Body of pancreas (tissue), 4 donors: Measurements from ENCODE around the gene IKZF2. TPM values are rescaled to one million over a fixed set of nuclear protein-coding genes. Genes with fewer than 3 reads are reported as not detected.
A peak's percentile ranks its signal among the peaks of the same experiment; 100 is the strongest.

Experiments
- ATAC-seq: fragments of 150-250 bp; one replicate; pipeline ENCODE4 v1.9.1; 2016
- DNase-seq, 4 donors: peaks; one replicate each; pipeline ENCODE4 v3.0.0-alpha.2; 2019
- H3K27ac ChIP-seq, 4 donors: fragments of 200-600 bp; sonication (generic); 1 replicate in 3 of 4; 2 replicates in 1 of 4; pipeline versions ENCODE4 v1.5.1 to v1.6.1; 2016 to 2019; ENCODE audit warnings: mild to moderate bottlenecking in 1 of 4, mixed read lengths in 1 of 4, moderate library complexity in 1 of 4
- H3K27me3 ChIP-seq, 2 donors: fragments of 200-600 bp; sonication (generic); one replicate each; pipeline ENCODE4 v1.6.0; 2016; ENCODE audit warnings: mild to moderate bottlenecking in 1 of 2
- H3K36me3 ChIP-seq, 2 donors: fragments of 200-600 bp; sonication (generic); replicated peaks in 1 of 2; 2 replicates each; pipeline ENCODE4 v1.5.1; 2016; ENCODE audit warnings: low read depth in 2 of 2; ENCODE audit not compliant: insufficient read depth in 1 of 2
- H3K4me1 ChIP-seq: fragments of 200-600 bp; sonication (generic); one replicate; pipeline ENCODE4 v1.6.0; 2016
- H3K4me3 ChIP-seq, 2 donors: fragments of 200-600 bp; sonication (generic); 1 replicate in 1 of 2; 2 replicates in 1 of 2; pipeline ENCODE4 v1.5.1; 2016 to 2019
- H3K9me3 ChIP-seq, 3 donors: fragments of 200-600 bp; sonication (generic); 1 replicate in 2 of 3; 2 replicates in 1 of 3; pipeline ENCODE4 v1.5.1; 2016
- CTCF ChIP-seq, 7 experiments: fragments of 450-650 bp in 4 of 7; fragments of 200-600 bp in 3 of 7; sonication (generic) in 3 of 7; IDR thresholded peaks; one replicate each; pipeline ENCODE4 v1.5.1; 2016 to 2019; ENCODE audit warnings: antibody characterized with exemption in 7 of 7
- POLR2A ChIP-seq, 3 donors: fragments of 450-650 bp; IDR thresholded peaks; one replicate each; pipeline ENCODE4 v1.6.1; 2016; ENCODE audit warnings: antibody characterized with exemption in 3 of 3, mild to moderate bottlenecking in 2 of 3
- WGBS, 2 donors: methylation state at CpG; one replicate each; pipeline ENCODE4 v1.1.5; 2017; 5-methylcytosine and 5-hydroxymethylcytosine counted together
- intact Hi-C: fragments of 100-400 bp; cut with DNase I; formaldehyde crosslinking; loops from one replicate; pipeline ENCODE4 v1.15.1; 2023
- total RNA-seq, 2 donors: library from RNA; depleted of rRNA; stranded (reverse); fragments of >200 nt; gene quantifications; one replicate each; pipeline ENCODE4 v1.1.0, GENCODE V29; 2016

The IKZF2 gene
- total RNA-seq, 2 donors from 2014 or later = 1.3 to 3.9 TPM

GRCh38 chr2:213152888-213153287, 1.5 kb upstream of the IKZF2 start:
- peaks cover 26% of the 10 kb centered on the region for H3K4me1 ChIP-seq
- H3K27me3 ChIP-seq = no peaks in the 10 kb centered on the region
- H3K27ac ChIP-seq = peak overlapping the region in 3 of 4 donors; percentile 93 to 98 (median 98)
- no peaks in the 10 kb centered on the region for H3K36me3 ChIP-seq
- TF ChIP-seq POLR2A (IDR thresholded peaks at IDR 0.05) = no peak
- no peak for TF ChIP-seq CTCF (IDR thresholded peaks at IDR 0.05)
- ATAC-seq (no peak), DNase-seq (no peak)
- no peaks in the 10 kb centered on the region for H3K9me3 ChIP-seq
- peak overlapping the region in 1 of 2 donors; percentile 84 for H3K4me3 ChIP-seq
- 18 to 25% methylated on average over 6 of the region's 6 CpGs for WGBS, 2 donors
- intact Hi-C loops = loop anchor here (10.0 kb wide), 2 partner anchors 378 to 468 kb away; no protein-coding TSS in a partner anchor

- intact Hi-C loops = loop anchor here (10.0 kb wide), 2 partner anchors 377 to 467 kb away; no protein-coding TSS in a partner anchor
- peak overlapping the region; percentile 88 to 98 (median 96) for H3K27ac ChIP-seq
- peak; percentile 20 to 50 (median 41) for TF ChIP-seq CTCF (IDR thresholded peaks at IDR 0.05)
- TF ChIP-seq POLR2A (IDR thresholded peaks at IDR 0.05) = peak in 2 of 3 donors; percentile 62 to 72
- no peaks in the 10 kb centered on the region for H3K27me3 ChIP-seq
- 0% methylated on average over 13 to 39 of the region's 39 CpGs for WGBS, 2 donors
- H3K4me1 ChIP-seq = peaks cover 26% of the 10 kb centered on the region
- H3K36me3 ChIP-seq = no peaks in the 10 kb centered on the region
- peak; percentile 67 to 79 (median 74) for DNase-seq
- peak; percentile 70 for ATAC-seq
- H3K9me3 ChIP-seq = no peaks in the 10 kb centered on the region
- H3K4me3 ChIP-seq = peak overlapping the region; percentile 72 to 84
Observed at GRCh38 chr2:213152065-213152794, 818 bp upstream of the IKZF2 start.

- peak overlapping the region; percentile 64 to 98 (median 88) for H3K27ac ChIP-seq
- no peak for TF ChIP-seq POLR2A (IDR thresholded peaks at IDR 0.05)
- TF ChIP-seq CTCF (IDR thresholded peaks at IDR 0.05) = no peak
- intact Hi-C loops = loop anchor here (10.0 kb wide), 2 partner anchors 376 to 466 kb away; no protein-coding TSS in a partner anchor
- 3 to 5% methylated on average over 9 to 10 of the region's 10 CpGs for WGBS, 2 donors
- ATAC-seq (no peak), DNase-seq (peak in 3 of 4 donors; percentile 8 to 23 (median 18))
- H3K27me3 ChIP-seq = no peaks in the 10 kb centered on the region
- H3K4me3 ChIP-seq = peak overlapping the region; percentile 30 to 45
- no peaks in the 10 kb centered on the region for H3K9me3 ChIP-seq
- peaks cover 32% of the 10 kb centered on the region for H3K4me1 ChIP-seq
- no peaks in the 10 kb centered on the region for H3K36me3 ChIP-seq
Observed at GRCh38 chr2:213150315-213151097, 906 bp downstream of the IKZF2 start.

- TF ChIP-seq POLR2A (IDR thresholded peaks at IDR 0.05) (no peak), CTCF (IDR thresholded peaks at IDR 0.05) (no peak)
- Histone ChIP-seq H3K27ac (peak overlapping the region; percentile 33 to 98 (median 88)), H3K9me3 (no peaks in the 10 kb centered on the region), H3K4me1 (peaks cover 34% of the 10 kb centered on the region), H3K27me3 (no peaks in the 10 kb centered on the region), H3K36me3 (no peaks in the 10 kb centered on the region), H3K4me3 (peak overlapping the region in 1 of 2 donors; percentile 36)
- intact Hi-C loops = loop anchor here (10.0 kb wide), 2 partner anchors 375 to 465 kb away; no protein-coding TSS in a partner anchor
- WGBS, 2 donors = 0 to 2% methylated on average over 7 of the region's 7 CpGs
- ATAC-seq (no peak), DNase-seq (no peak)
Observed at GRCh38 chr2:213149949-213150314, 1.5 kb downstream of the IKZF2 start.
